Posterior vena cava (tissue), 2 donors: ENCODE data around the gene SLU7. TPM values are rescaled to one million over a fixed set of nuclear protein-coding genes. Genes with fewer than 3 reads are reported as not detected.

Experiments used
- DNase-seq: peaks from one replicate; pipeline ENCODE4 v3.0.0-alpha.2; 2020; ENCODE audit warnings: low spot score
- intact Hi-C, 2 donors: fragments of 100-400 bp; cut with DNase I; formaldehyde crosslinking; loops; one replicate each; pipeline versions ENCODE4 v1.14.1 to v1.14.2; 2022 to 2023
- total RNA-seq, 2 donors: library from RNA; stranded (reverse); fragmentation: NEBNext Ultra II Directional; extraction: Animal tissue kit (Norgen Biotek cat#: 25700); gene quantifications; one replicate each; pipeline ENCODE4 v1.2.1, GENCODE V29; 2021
- donor health status: DM: yes; HTN: yes; CAD: no.
- donor health status: DM: yes; HTN: yes; CAD: no.

The SLU7 gene
- total RNA-seq, 2 donors from 2014 or later, result 35.8 to 47.5 TPM

DNA sequence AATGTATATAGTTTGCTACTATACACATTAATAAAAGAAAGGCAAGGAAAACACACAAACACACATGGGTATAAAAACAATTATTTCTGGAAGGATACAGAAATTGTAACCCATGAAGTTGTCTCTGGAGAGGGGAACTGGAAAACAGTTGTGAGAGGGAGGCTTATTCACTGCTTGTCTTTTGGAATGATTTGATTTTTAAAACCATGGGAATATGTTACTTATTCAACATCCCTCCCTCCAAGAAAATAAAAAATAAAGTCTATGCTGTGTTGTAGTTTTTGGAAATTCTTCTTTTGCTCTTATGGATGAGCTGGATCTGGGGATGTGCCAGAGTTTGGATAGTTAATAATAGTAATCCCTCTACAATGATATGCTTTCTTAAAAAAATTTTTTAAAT lies 42.5 kb downstream of the SLU7 start:
- no peak for DNase-seq
- intact Hi-C loops, result no loop called here

DNA sequence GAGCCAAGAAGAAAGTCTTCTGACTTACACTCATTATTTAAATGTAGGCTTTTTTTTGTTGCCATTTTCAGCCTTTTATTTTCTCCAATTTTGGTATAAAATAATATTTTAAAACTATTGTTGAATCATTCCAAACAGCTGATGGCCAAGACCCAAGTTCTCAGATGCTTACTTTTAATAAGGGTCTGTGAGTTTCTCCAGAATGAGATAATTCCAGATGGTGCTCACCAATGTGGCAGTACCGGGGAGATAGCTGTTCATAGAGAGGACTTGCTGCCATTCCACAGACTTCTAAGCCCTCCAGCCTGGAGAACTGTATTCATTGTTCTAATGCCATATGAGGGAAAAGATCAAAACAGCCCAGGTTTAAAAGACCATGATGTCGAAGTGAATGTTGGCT lies 43.2 kb downstream of the SLU7 start:
- DNase-seq, result no peak
- intact Hi-C loops, result no loop called here

DNA sequence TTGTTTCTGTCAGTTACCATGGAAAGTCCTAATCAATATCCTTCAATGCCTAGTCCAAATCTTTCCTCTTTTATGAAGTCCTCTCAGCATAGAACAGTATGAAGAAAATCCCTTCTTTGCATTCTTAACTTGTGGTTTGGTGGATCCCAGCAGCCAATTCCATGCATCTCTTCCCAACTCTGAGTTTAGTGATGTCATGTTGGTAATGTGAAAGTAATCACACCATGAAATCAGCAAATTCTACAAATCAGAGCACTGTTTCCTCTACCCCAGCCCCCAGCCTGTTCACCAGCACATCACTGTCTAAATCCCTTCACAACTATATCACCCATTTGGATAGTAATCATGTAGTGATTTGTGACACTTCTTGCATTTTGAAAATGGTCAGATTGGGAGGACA lies 43.7 kb downstream of the SLU7 start:
- intact Hi-C loops, result no loop called here
- DNase-seq, result no peak

DNA sequence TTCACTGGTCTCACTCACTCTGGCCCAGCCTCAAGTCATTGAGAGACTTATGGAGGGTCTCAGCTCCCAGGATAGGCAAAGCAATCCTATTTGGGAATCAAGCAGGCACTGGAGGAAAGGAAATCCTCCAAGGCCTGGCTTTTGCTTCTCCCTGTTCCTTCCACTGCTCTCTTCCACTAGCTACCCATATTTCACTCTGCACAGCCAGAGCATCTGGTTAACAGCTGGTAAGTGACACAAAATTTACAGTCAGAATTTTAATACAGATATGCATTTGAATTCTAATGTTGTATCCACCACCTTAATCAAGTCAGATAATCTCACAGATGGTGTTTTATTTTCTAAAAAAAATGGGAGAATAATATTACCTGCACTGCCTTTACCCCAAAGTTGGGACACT lies 47.6 kb downstream of the SLU7 start:
- peak; percentile 47 for DNase-seq
- intact Hi-C loops, result loop anchor here in 1 of 2 donors (1.0 kb wide), 1 partner anchor 41 kb away; no protein-coding TSS in a partner anchor

DNA sequence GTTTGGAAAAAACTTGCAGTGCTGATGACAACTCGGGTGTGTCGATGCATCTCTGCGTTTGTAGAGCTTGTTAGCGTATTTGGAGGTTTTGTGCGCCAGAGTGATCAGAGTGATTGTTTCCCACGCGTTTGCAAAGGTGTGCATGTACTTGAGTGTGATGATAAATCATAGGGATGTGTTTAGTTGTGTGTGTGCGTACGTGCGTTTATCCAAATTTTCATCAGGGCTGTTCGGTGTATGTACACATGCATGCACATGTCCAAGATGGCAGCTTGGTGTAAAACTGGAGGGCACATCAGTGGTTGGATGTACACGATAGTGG lies 48.2 kb downstream of the SLU7 start:
- intact Hi-C loops, result loop anchor here in 1 of 2 donors (1.0 kb wide), 1 partner anchor 40 kb away; no protein-coding TSS in a partner anchor
- no peak for DNase-seq

DNA sequence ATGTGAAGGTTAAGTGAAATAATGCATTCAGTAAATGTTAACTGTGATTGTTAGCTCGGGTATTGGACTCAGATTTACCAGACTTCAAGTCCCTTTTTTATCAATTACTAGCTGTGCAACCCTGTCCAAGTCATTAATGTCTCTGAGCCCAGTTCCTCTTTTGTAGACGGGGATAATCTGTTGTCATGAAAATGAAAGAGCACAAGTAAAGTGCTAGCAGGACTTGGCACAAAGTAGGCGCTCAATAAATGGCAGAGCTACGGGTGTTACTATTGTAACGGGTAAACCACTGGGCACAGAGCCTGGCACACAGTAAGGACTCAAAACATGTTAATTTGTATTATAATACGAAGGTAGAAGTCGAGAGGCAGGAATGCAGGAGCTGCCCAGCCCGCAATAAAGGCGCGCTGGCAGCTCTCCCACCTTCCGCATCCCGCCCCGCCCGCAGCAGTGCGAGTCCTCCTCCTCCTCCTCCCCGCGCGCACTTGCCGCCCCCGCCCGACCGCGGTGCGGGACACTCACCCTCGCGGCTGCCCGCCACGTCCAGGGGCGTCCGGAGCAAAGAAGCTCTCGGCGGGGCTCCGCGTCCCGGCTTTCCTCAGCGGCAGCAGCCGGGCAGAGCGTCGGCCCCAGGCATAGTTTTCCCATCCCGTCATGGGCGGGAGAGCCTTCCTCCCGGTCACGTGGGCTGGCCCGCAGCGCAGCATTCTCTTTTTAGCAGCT lies 48.7 kb downstream of the SLU7 start, which contains the start of gene C1QTNF2:
Gene C1QTNF2, minus strand, starts transcription at position 637 of the 723 bp plus-strand sequence. CDS start 15,615 bp downstream, outside the sequence.
- peak; percentile 91 for DNase-seq
- intact Hi-C loops, result no loop called here

DNA sequence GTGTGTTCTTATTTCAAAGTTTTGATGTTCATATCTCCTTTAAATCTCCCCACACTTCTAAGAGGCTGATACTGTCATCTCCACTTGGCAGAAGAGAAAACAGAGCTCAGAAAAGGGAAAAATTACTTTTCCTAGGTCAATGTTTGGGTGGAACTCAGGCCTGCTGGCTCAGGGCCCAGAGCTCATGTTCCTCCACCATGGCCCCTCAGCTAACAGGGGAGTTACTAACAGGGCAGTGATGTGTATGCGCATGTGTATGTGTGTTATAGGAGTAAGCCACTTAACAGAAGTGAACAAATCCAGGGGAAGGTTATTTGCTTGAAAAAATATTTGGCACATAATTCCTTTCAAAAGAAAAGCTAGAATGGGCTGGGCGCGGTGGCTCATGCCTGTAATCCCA lies 51.0 kb downstream of the SLU7 start:
- intact Hi-C loops, result no loop called here
- peak; percentile 24 for DNase-seq

DNA sequence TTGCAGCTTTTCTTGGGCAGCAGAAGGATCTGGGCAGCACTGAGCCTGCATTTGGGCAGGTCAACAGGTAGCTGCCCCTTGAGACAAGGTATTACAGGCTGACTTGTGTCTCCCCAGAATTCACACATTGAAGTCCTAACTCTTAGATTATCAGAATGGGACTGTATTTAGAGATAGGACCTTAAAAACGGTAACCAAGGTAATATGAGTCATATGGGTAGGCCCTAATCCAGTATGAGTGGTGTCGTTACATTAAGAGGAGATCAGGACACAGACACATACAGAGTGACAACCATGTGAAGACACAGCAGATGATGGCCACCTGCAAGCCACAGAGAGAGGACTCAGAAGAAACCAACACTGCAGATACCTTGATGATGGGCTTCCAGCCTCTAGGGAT lies 51.6 kb downstream of the SLU7 start:
- DNase-seq, result no peak
- intact Hi-C loops, result no loop called here

DNA sequence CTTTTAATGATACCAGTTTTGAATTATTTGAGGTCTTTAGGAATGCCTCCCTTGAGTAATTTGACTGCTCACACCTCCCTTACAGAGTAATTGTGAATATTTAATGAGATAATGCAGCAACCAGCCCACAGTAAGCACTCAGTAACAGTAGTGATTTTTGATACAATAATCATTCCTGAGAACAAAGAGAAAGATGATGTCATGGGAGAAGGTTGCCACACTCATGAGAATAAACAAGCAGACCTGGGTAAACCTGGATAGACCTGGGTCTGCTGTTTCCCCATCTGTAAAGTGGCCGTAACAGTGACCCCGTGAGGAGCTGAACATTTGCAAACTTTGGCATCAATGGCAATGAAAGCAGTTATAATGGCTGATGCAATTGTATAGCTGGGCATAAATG lies 52.7 kb downstream of the SLU7 start:
- DNase-seq, result no peak
- intact Hi-C loops, result no loop called here

DNA sequence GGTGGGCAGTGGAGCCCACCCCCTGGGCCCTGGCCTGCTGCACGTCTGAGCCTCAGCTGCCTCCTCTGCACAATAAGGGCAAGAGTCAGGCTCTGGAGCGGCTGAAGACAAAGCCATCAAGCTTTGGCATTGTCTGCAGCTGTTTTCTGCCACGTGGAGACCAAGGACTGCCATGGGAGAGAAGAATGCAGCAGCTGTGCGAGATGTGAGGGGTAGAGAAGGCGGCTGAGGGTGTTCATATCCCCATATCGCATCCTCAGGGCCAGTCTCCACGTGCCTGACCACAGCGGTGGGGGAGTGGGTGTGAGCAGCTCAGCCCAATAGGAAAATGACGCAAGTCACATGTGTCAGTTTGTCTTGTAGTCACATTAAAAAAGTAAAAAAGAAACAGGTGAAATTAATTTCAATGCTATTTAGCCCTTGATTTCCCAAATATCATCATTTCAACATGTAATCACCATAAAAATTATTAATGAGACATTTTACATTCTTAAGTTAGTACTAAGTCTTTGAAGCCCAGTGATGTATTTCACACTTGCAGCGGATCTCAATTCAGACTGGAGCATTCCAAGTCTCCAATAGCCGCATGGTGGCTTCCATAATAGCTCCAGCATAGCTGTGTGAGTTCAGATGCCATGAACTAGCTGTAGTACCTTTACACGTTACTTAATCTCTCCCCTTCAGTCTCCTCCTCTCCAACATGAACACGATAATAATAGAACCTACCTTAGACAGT lies 55.1 kb downstream of the SLU7 start:
- DNase-seq, result peak; percentile 72
- intact Hi-C loops, result no loop called here

DNA sequence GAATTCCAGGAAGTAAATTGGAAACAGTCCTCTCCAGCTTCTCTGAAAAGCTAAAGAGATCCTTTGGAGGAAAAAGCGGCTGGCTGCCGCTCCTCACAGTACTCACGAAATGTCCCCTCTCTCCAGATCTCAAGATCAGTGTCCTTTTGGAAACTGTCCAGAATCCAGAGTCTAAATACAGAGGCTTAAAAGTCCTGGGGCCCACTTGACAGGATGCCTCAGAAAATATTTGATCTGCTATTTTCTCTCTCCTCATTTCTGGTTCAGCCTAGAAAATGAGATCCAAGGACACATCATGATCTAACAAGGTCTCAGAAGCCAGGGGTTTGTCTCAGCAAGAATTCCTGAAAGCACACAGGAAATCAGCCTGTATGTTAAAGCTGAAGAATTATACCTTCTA lies 55.7 kb downstream of the SLU7 start:
- peak; percentile 43 for DNase-seq
- intact Hi-C loops, result no loop called here

DNA sequence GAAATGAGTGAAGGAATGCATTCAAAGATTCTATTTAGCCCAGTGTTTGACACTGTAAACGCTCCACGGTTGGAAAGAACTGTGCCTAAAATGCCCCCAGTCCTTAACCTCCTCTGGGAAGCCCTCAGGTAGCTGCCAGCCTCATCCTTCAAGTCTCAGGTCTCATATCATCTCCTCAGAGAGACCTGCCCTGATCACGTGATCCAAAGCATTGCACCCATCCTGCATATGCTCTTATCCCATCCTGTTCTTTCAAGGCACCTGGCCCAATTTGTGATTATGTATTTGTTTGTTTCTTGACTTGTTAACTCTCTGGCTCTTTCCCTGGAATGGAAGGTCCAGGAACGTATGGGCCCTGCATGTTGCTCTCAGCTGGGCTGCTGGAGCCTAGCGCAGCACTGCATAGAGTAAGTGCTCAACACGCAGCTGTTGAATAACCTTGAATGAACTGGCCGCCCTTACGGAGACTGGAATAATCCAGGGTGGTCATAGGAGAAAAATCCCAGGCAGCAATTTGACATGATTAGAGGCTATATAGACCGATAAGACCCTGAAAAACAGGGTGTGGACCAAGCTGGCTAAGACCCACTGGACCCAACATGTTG lies 57.2 kb downstream of the SLU7 start:
- peak; percentile 44 for DNase-seq
- intact Hi-C loops, result no loop called here

DNA sequence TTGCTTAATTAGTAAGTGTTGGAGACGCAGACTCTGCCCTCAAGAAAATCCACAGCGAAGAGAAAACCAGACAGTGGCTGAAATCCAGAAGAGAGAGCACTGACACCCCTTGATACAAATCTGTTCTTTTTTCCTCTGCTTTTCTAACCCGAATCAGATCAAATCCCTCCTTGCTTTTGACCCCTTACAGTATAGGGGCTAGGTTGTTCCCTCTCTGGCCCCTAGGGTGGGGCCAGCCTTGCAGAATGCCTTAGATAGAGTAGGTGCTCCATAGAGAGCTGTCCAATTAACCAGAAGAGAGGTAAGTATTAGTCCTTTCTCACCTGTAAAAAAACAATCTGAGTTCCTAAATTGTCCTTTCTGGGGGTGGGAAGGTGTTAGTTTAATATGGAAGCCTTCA lies 58.6 kb downstream of the SLU7 start:
- intact Hi-C loops, result no loop called here
- DNase-seq, result no peak

DNA sequence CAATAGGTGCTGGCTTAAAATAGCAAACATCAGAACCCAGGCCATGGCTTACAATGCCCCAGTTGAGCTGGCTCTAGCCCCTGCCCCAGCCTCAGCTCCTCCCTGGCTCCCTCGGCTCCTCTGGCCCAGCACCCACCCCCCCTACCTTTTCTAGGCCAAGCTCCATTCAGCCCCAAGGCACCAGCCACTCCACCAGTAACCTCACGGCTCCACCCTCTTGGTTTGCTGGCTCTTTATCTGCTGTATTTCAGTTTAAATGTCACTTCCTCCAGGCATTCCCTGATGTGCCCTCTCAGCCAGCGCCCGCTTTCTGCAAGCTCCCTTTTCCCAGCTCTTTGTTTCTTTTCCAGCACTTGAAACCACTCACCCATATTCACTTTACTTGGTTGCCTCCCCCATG lies 59.1 kb downstream of the SLU7 start:
- peak; percentile 76 for DNase-seq
- intact Hi-C loops, result no loop called here

DNA sequence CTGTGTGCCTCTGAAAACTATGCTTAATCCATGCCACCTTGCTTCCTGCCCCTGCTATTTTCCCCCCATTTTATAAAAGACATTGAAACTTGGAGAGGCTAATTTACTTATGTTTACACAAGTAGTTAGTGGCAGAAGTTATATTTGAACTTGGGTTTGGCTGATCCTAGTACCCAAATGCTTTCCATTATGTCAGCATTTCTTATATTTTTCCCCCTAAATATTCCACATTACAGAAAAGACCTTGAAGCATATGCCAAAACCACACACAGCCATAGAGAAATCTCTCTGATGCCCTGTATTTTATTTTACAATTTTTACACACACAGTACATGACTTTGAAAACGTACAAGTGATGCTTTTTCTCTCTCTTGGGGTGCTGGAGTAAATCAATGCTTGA lies 59.6 kb downstream of the SLU7 start:
- no peak for DNase-seq
- intact Hi-C loops, result no loop called here

DNA sequence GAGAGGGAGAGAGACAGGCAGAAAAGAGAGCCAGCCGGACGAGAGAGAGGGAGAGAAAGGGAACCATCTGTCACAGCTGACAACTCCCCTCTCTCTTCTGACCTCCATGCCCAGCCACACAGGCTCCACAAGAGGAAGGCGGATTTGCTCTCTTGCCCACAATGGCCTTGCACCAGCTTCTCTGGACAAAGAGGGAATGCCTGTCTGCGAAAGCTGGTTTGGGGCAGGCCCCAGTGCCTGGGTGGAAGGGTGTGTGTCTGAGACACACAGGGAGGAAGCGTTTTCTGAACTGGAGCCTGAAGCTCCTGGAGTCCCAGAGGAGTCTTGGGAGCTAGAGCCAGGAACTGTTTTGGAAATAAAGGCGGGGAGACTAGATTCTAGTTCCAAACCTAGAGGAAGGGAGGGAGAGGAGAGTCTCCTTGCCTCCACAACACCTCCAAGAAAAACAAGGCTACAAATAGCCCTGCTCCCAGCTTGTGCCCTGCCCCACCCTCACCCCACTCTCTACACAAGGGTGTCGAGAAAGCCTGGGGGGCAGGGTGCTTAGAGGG lies 60.9 kb downstream of the SLU7 start:
- intact Hi-C loops, result no loop called here
- peak; percentile 78 for DNase-seq

DNA sequence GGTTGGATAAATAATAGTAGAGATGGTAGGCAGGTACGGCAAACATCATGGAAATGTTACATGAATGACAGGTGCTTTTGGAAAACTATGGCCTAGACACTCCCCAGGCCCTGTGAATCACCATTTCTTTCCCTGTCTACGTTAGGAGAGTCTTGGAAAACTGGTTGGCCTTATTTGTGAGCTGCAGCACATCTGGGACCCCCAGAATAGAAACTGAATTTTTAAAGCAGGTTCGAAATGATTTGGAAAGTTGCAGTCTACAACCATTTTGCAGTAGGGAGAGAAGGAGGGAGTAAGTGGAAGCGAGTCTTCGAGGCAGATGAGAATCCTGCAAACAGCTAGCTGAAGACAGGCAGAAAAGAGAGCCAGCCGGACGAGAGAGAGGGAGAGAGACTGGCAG lies 61.5 kb downstream of the SLU7 start:
- no peak for DNase-seq
- intact Hi-C loops, result no loop called here

DNA sequence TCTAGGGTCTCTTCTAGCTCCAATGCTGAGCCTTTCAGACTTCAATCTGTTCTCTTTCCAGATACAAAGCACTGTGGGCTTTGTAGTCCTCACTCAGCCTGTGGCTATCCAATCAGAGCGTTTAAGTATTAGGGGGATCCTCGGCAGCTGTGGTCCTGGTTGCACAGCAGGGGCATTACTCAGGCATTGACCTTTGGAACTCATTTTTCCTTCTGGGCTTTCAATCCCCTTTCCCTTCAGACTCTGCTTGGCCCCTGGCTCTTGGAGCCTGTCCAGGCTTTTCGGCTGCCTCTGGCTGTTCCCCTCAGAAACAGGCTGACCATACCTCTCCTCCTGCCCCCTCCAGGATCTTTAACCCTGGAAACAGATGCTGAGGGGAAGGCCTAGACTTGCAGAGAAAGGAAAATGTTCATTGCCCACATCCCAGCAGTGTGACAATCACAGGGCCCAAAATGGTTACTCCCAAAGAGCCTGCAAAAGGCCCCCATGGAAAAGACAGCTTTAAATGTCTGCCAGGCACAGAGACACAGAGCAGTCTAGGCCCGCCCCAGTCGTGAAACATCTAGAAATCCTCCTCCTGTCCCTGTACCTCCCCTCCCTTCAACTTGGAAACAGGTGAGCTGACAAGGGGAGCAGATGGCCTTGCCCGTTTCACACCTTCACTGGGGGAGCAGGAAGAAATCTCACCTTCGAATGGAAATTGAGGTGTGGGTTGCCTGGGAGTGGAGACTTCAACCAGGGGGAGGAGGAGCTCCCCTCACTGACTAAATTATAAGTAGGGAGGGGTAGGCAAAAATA lies 62.1 kb downstream of the SLU7 start:
- DNase-seq, result peak; percentile 51
- intact Hi-C loops, result no loop called here

DNA sequence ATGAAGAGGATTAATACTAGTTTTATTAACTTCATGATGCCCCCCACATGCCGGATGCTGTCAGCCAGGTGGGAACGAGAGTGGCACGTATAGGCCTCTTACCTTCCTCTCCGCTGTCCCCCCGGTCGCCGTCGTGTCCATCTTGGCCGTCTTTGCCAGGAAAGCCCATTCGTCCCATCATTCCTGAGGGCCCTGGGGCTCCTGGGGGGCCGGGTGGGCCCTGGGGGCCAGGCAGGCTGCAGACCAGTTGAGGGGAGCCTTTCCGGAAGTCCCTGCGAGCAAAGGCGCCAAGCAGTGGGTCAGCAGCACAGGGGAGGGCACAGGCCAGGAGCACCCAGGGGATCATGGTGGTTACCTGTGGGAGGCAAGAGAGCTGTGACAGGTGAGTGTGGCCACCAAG lies 64.2 kb downstream of the SLU7 start:
- peak; percentile 76 for DNase-seq
- intact Hi-C loops, result no loop called here

DNA sequence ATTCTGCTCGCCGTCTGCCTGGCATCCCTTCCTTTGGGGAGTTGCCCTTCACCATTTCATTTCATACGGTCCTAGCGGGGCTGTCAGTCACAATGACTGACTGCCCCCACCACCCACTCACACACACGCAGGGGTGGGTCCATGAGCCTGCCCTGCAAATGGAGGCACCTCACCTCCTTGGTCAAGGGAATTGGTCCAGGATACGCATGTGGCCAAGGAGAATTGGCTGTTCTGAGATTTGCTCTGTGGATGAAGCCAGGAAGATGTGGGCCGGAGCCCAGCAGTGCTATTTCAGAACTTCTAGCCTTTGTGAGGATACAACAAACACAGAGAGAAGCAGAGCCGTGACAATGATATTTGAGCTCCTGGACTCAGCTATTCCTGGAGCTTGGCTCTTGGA lies 65.5 kb downstream of the SLU7 start:
- peak; percentile 90 for DNase-seq
- intact Hi-C loops, result no loop called here
